SK-N-MC (cell line): ENCODE data around the gene PDP2.

ENCODE experiments used
- EZH2 ChIP-seq: fragments of 200-600 bp; sonication (generic); IDR thresholded peaks from one replicate; pipeline ENCODE4 v1.6.1; 2017; ENCODE audit warnings: antibody characterized with exemption
- FOXP2 ChIP-seq: optimal IDR thresholded peaks from 2 replicates; pipeline ENCODE3; 2011; ENCODE audit warnings: mild to moderate bottlenecking, moderate library complexity; ENCODE audit not compliant: insufficient read depth; ENCODE audit errors: extremely low read length, control extremely low read depth
- POLR2AphosphoS5 ChIP-seq: IDR thresholded peaks from 2 replicates; pipeline ENCODE4 v1.6.1; 2012; ENCODE audit warnings: mild to moderate bottlenecking, low read depth, low read length, borderline replicate concordance

GRCh38 chr16:66840883-66841282, 39.4 kb upstream of the PDP2 start:
- TF ChIP-seq POLR2AphosphoS5 (no peak), FOXP2 (no peak), EZH2 (no peak)
